ENCODE data around the gene SPRED1. TPM values are rescaled to one million over a fixed set of nuclear protein-coding genes. Genes with fewer than 3 reads are reported as not detected.

Gene SPRED1
- total RNA-seq, 1 experiment from 2014 or later = 28.1 TPM

GRCh38 chr15:38307251-38307650 lies 54.6 kb downstream of the SPRED1 start:
- Mint-ChIP-seq H3K27me3 (ENCODE audit: insufficient read depth, unreplicated experiment) (no peaks in the 10 kb centered on the region), H3K36me3 (ENCODE audit: insufficient read depth, unreplicated experiment) (peaks cover 14% of the 10 kb centered on the region), H3K4me1 (ENCODE audit: insufficient read depth, unreplicated experiment) (peaks cover 17% of the 10 kb centered on the region), H3K9me3 (ENCODE audit: unreplicated experiment) (no peaks in the 10 kb centered on the region), H3K27ac (ENCODE audit: low read depth, unreplicated experiment) (no peak overlapping the region), H3K4me3 (ENCODE audit: unreplicated experiment) (no peak overlapping the region)
- TF ChIP-seq CTCF (IDR thresholded peaks at IDR 0.05; ENCODE audit: unreplicated experiment) = no peak
- CTCF ChIA-PET = no interaction called here
- DNase-seq (ENCODE audit: unreplicated experiment) = no peak
- BruUV-seq (replicated peaks) = no TSS peak
- intact Hi-C loops (cut with micrococcal nuclease) = no loop called here
- POLR2A ChIA-PET = interaction anchor here (0.9 to 1.3 kb wide), 2 partner anchors 11 to 235 kb away, joined by 3 to 4 read pairs; no protein-coding TSS in a partner anchor

DNA sequence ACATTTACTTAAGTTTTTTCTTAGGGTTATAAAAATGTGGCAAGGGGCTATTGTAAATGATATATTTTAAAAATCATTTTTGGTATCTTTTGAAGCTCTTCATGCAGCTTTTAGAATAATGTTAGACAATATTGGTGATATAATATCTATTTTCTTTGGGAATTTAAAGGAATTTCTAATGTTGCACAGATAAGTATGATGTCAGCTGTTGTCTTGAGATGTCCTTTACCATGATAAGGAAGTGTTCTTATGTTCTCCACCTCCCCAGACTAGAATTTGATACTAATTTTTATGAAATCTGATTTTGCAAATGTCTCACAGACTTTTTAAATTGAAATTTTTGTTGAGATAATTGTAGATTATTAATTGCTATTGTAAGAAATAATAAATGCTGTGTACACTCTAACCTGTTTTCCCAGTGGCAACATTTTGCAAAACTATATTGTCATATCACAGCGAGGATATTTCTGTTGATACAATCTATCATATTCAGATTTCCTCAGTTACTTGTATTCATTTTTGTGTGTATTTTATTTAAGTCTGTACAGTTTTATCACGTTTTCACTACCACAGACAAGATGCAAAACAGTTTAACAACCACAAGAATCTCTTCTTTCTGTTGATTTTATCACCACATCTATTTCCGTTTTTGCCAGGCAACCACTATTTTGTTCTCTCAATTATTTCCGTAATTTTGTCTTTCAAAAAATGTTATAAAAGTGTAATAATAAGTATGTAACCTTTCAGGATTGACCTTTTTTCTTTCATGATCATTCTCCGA lies 55.4 kb downstream of the SPRED1 start:
- Mint-ChIP-seq H3K27me3 (ENCODE audit: insufficient read depth, unreplicated experiment) (no peaks in the 10 kb centered on the region), H3K4me1 (ENCODE audit: insufficient read depth, unreplicated experiment) (peaks cover 12% of the 10 kb centered on the region), H3K9me3 (ENCODE audit: unreplicated experiment) (no peaks in the 10 kb centered on the region), H3K36me3 (ENCODE audit: insufficient read depth, unreplicated experiment) (peaks cover 6% of the 10 kb centered on the region), H3K27ac (ENCODE audit: low read depth, unreplicated experiment) (no peak overlapping the region), H3K4me3 (ENCODE audit: unreplicated experiment) (no peak overlapping the region)
- DNase-seq (ENCODE audit: unreplicated experiment) = no peak
- CTCF ChIA-PET = no interaction called here
- POLR2A ChIA-PET = interaction anchor here (1.3 kb wide), 1 partner anchor 12 kb away, joined by 4 read pairs; no protein-coding TSS in a partner anchor
- intact Hi-C loops (cut with micrococcal nuclease) = no loop called here
- no TSS peak for BruUV-seq (replicated peaks)
- TF ChIP-seq CTCF (IDR thresholded peaks at IDR 0.05; ENCODE audit: unreplicated experiment) = no peak

- TF ChIP-seq CTCF (IDR thresholded peaks at IDR 0.05; ENCODE audit: unreplicated experiment) = no peak
- H3K36me3 Mint-ChIP-seq (ENCODE audit: insufficient read depth, unreplicated experiment) = peaks cover 6% of the 10 kb centered on the region
- CTCF ChIA-PET = no interaction called here
- H3K4me1 Mint-ChIP-seq (ENCODE audit: insufficient read depth, unreplicated experiment) = peaks cover 12% of the 10 kb centered on the region
- no peak overlapping the region for H3K27ac Mint-ChIP-seq (ENCODE audit: low read depth, unreplicated experiment)
- no TSS peak for BruUV-seq (replicated peaks)
- intact Hi-C loops (cut with micrococcal nuclease) = no loop called here
- H3K27me3 Mint-ChIP-seq (ENCODE audit: insufficient read depth, unreplicated experiment) = no peaks in the 10 kb centered on the region
- DNase-seq (ENCODE audit: unreplicated experiment) = no peak
- POLR2A ChIA-PET = no interaction called here
- no peak overlapping the region for H3K4me3 Mint-ChIP-seq (ENCODE audit: unreplicated experiment)
- H3K9me3 Mint-ChIP-seq (ENCODE audit: unreplicated experiment) = no peaks in the 10 kb centered on the region
These were observed 56.2 kb downstream of the SPRED1 start for GRCh38 chr15:38308797-38309196.

GRCh38 chr15:38312190-38312589 lies 59.6 kb downstream of the SPRED1 start:
- CTCF ChIA-PET = no interaction called here
- Mint-ChIP-seq H3K27me3 (ENCODE audit: insufficient read depth, unreplicated experiment) (no peaks in the 10 kb centered on the region), H3K9me3 (ENCODE audit: unreplicated experiment) (no peaks in the 10 kb centered on the region), H3K4me1 (ENCODE audit: insufficient read depth, unreplicated experiment) (peaks cover 12% of the 10 kb centered on the region), H3K27ac (ENCODE audit: low read depth, unreplicated experiment) (no peak overlapping the region), H3K36me3 (ENCODE audit: insufficient read depth, unreplicated experiment) (peaks cover 12% of the 10 kb centered on the region), H3K4me3 (ENCODE audit: unreplicated experiment) (no peak overlapping the region)
- TF ChIP-seq CTCF (IDR thresholded peaks at IDR 0.05; ENCODE audit: unreplicated experiment) = no peak
- BruUV-seq (replicated peaks) = no TSS peak
- POLR2A ChIA-PET = interaction anchor here (2.0 kb wide), 1 partner anchor 49 kb away, joined by 5 read pairs; no protein-coding TSS in a partner anchor
- intact Hi-C loops (cut with micrococcal nuclease) = no loop called here
- no peak for DNase-seq (ENCODE audit: unreplicated experiment)

Data from MCF 10A (cell line).